Endothelial cell of umbilical vein (primary cell): ENCODE results near the gene SLC7A6. TPM values are rescaled to one million over a fixed set of nuclear protein-coding genes. Genes with fewer than 3 reads are reported as not detected.

Experiments used
- BruUV-seq: library from RNA; stranded (reverse); fragments of 400-500 nt; replicated peaks from 2 replicates; lab custom pipeline; 2021; lab: Mats Ljungman, UMichigan
- CTCF ChIA-PET: fragments of 300-600, 350-600 bp; sonication (Branson Sonifier 250); formaldehyde crosslinking; loops from one replicate; lab custom pipeline; 2021; ENCODE audit warnings: antibody characterized with exemption, inconsistent platforms; lab: Charles Lee
- POLR2A ChIA-PET: fragments of 300-600, 350-600 bp; sonication (Branson Sonifier 250); formaldehyde crosslinking; loops from one replicate; lab custom pipeline; 2021; ENCODE audit warnings: antibody characterized with exemption, inconsistent platforms; lab: Charles Lee
- DNase-seq: peaks from one replicate; pipeline ENCODE4 v3.0.0-alpha.2; 2011; ENCODE audit warnings: low read depth, low spot score
- FAIRE-seq: peaks from 2 replicates; lab custom pipeline; 2011; peaks lifted over from hg19 to GRCh38; lab: Jason Lieb, UNC
- H2AFZ ChIP-seq: 2 replicates; pipeline ENCODE4 v1.6.0; 2012; ENCODE audit warnings: low read depth, low read length, control low read depth, inconsistent platforms
- H3K27ac ChIP-seq: 2 replicates; pipeline ENCODE4 v1.5.1; 2011; ENCODE audit warnings: low read depth, mild to moderate bottlenecking, control low read depth, low read length, moderate library complexity; ENCODE audit not compliant: insufficient read depth
- H3K27me3 ChIP-seq, 2 experiments: 2 replicates each; pipeline versions ENCODE4 v1.6.0 to v1.6.1; 2011; ENCODE audit warnings: low read length in 2 of 2, mixed read lengths in 1 of 2; ENCODE audit not compliant: control insufficient read depth in 2 of 2, insufficient read depth in 2 of 2
- H3K36me3 ChIP-seq, 2 experiments: 2 replicates in 1 of 2; 3 replicates in 1 of 2; pipeline ENCODE4 v1.5.1; 2011; ENCODE audit warnings: low read length in 2 of 2, mild to moderate bottlenecking in 1 of 2, moderate library complexity in 1 of 2; ENCODE audit not compliant: control insufficient read depth in 2 of 2, insufficient read depth in 2 of 2; ENCODE audit errors: extremely low read depth in 1 of 2
- H3K4me1 ChIP-seq: 3 replicates; pipeline ENCODE4 v1.5.1; 2011; ENCODE audit warnings: mild to moderate bottlenecking, low read length; ENCODE audit not compliant: control insufficient read depth, insufficient read depth; ENCODE audit errors: extremely low read depth
- H3K4me2 ChIP-seq: 2 replicates; pipeline ENCODE4 v1.6.1; 2011; ENCODE audit warnings: low read length, control low read depth, mixed read lengths; ENCODE audit not compliant: insufficient read depth
- H3K4me3 ChIP-seq, 3 experiments: fragments of 200-600 bp in 1 of 3; sonication (generic), shearing (Covaris generic) in 1 of 3; replicated peaks in 1 of 3; 2 replicates each; pipeline ENCODE4 v1.5.1; 2011 to 2016; ENCODE audit warnings: control low read depth in 3 of 3, low read length in 3 of 3, mild to moderate bottlenecking in 2 of 3, inconsistent platforms in 1 of 3, low read depth in 1 of 3, moderate library complexity in 1 of 3; ENCODE audit not compliant: insufficient read depth in 1 of 3
- H3K79me2 ChIP-seq: 2 replicates; pipeline ENCODE4 v1.6.0; 2012; ENCODE audit warnings: low read length, inconsistent platforms; ENCODE audit not compliant: control insufficient read depth, insufficient read depth
- H3K9ac ChIP-seq: replicated peaks from 2 replicates; pipeline ENCODE3; 2011; ENCODE audit warnings: low read length, control low read depth; ENCODE audit not compliant: insufficient read depth; ENCODE audit errors: extremely low read depth
- H3K9me1 ChIP-seq: replicated peaks from 3 replicates; pipeline ENCODE4 v1.6.0; 2011; ENCODE audit warnings: mild to moderate bottlenecking, low read length; ENCODE audit not compliant: control insufficient read depth, insufficient read depth; ENCODE audit errors: extremely low read depth
- H3K9me3 ChIP-seq: replicated peaks from 2 replicates; pipeline ENCODE4 v1.5.1; 2012; ENCODE audit warnings: low read length, inconsistent platforms; ENCODE audit not compliant: control insufficient read depth, insufficient read depth
- H4K20me1 ChIP-seq: replicated peaks from 2 replicates; pipeline ENCODE3; 2011; ENCODE audit warnings: mild to moderate bottlenecking, low read length; ENCODE audit not compliant: control insufficient read depth, insufficient read depth; ENCODE audit errors: extremely low read depth
- CTCF ChIP-seq, 2 donors: IDR thresholded peaks; 1 replicate in 1 of 2; 2 replicates in 1 of 2; pipeline ENCODE4 v1.5.1; 2011; ENCODE audit warnings: low read length in 2 of 2, mild to moderate bottlenecking in 2 of 2, moderate library complexity in 2 of 2, control low read depth in 1 of 2, inconsistent platforms in 1 of 2, low read depth in 1 of 2; ENCODE audit not compliant: insufficient read depth in 1 of 2; ENCODE audit errors: extremely low read depth in 1 of 2
- EZH2 ChIP-seq: IDR thresholded peaks from 2 replicates; pipeline ENCODE4 v1.6.1; 2012; ENCODE audit warnings: borderline replicate concordance, low read depth, mild to moderate bottlenecking, moderate library complexity, low read length, inconsistent platforms; ENCODE audit not compliant: severe bottlenecking
- FOS ChIP-seq: IDR thresholded peaks from 2 replicates; pipeline ENCODE4 v1.6.1; 2011; ENCODE audit warnings: mild to moderate bottlenecking, low read length, moderate library complexity, borderline replicate concordance; ENCODE audit not compliant: insufficient read depth
- GATA2 ChIP-seq: IDR thresholded peaks from 2 replicates; pipeline ENCODE4 v1.7.0; 2011; ENCODE audit warnings: low read depth, mild to moderate bottlenecking, moderate library complexity, mixed read lengths, low read length; ENCODE audit not compliant: insufficient read length, insufficient read depth
- JUN ChIP-seq: IDR thresholded peaks from 2 replicates; pipeline ENCODE4 v1.6.1; 2011; ENCODE audit warnings: borderline replicate concordance, low read depth; ENCODE audit not compliant: insufficient read length, insufficient read depth
- MAX ChIP-seq: IDR thresholded peaks from 2 replicates; pipeline ENCODE4 v1.6.1; 2011; ENCODE audit not compliant: insufficient read depth, insufficient read length
- MYC ChIP-seq: IDR thresholded peaks from one replicate; pipeline ENCODE4 v1.6.1; 2011; ENCODE audit warnings: mild to moderate bottlenecking, low read depth, low read length
- POLR2A ChIP-seq: IDR thresholded peaks from 2 replicates; pipeline ENCODE4 v1.6.1; 2012; ENCODE audit warnings: low read depth, mild to moderate bottlenecking, control low read depth, low read length
- POLR2AphosphoS5 ChIP-seq: IDR thresholded peaks from 2 replicates; pipeline ENCODE4 v1.6.1; 2012; ENCODE audit warnings: low read depth, mild to moderate bottlenecking, control low read depth, low read length, moderate library complexity; ENCODE audit not compliant: insufficient read depth
- dilution Hi-C: fragments of 300-500 bp; cut with MboI; formaldehyde crosslinking; loops from one replicate; pipeline ENCODE4 v1.15.0; 2019; ENCODE audit warnings: low sequenced_read_pairs; ENCODE audit not compliant: extremely low pct_ligation_motif_present
- intact Hi-C: fragments of 100-400 bp; cut with micrococcal nuclease; formaldehyde crosslinking; loops from one replicate; pipeline ENCODE4 v1.10.0; 2022
- polyA plus RNA-seq, 4 experiments: library from polyadenylated mRNA; depleted of rRNA in 3 of 4; stranded (reverse) in 3 of 4; unstranded in 1 of 4; fragments of >200 nt; gene quantifications; 2 replicates each; pipeline versions ENCODE4 v1.2.1 to v1.2.3, GENCODE V29; 2011 to 2012; ENCODE audit warnings: missing spikeins in 1 of 4
- total RNA-seq: library from RNA; stranded (reverse); gene quantifications from 2 replicates; pipeline ENCODE4 v1.2.3, GENCODE V29; 2021

Gene SLC7A6
- total and polyA plus RNA-seq, 2 donors (not counting 3 experiments of a cell fraction or from before 2014, with no cell fraction given), result 68.0 to 86.5 TPM

- BruUV-seq, result no TSS peak
- intact Hi-C loops, result no loop called here
- no peak for TF ChIP-seq MYC
- TF ChIP-seq POLR2AphosphoS5, result no peak
- TF ChIP-seq EZH2, result no peak
- no peak for TF ChIP-seq MAX
- TF ChIP-seq CTCF (IDR thresholded peaks at IDR 0.05; ENCODE audit: extremely low read depth in 1 of 2, insufficient read depth in 1 of 2, low read depth in 1 of 2, low read length in 2 of 2), result no peak
- dilution Hi-C loops, result no loop called here
- no peak overlapping the region for H3K4me3 ChIP-seq
- H4K20me1 ChIP-seq, result no peaks in the 10 kb centered on the region
- H3K4me2 ChIP-seq, result no peak overlapping the region
- DNase-seq (no peak), FAIRE-seq (no peak)
- H3K9me3 ChIP-seq, result no peaks in the 10 kb centered on the region
- ChIA-PET CTCF (no interaction called here), POLR2A (no interaction called here)
- no peaks in the 10 kb centered on the region for H3K27me3 ChIP-seq
- H3K4me1 ChIP-seq, result no peaks in the 10 kb centered on the region
- H3K79me2 ChIP-seq, result no peaks in the 10 kb centered on the region
- no peak overlapping the region for H3K27ac ChIP-seq
- H3K36me3 ChIP-seq, result peaks cover 3 to 43% of the 10 kb centered on the region in 2 experiments
- H3K9me1 ChIP-seq, result no peaks in the 10 kb centered on the region
- no peak overlapping the region for H3K9ac ChIP-seq
- no peak overlapping the region for H2AFZ ChIP-seq
Measured at GRCh38 chr16:68346892-68347480, 82.7 kb downstream of the SLC7A6 start.

- H4K20me1 ChIP-seq, result no peaks in the 10 kb centered on the region
- no peak overlapping the region for H3K27ac ChIP-seq
- H3K9me1 ChIP-seq, result no peaks in the 10 kb centered on the region
- no peaks in the 10 kb centered on the region for H3K27me3 ChIP-seq
- no peaks in the 10 kb centered on the region for H3K9me3 ChIP-seq
- dilution Hi-C loops (no loop called here), intact Hi-C loops (no loop called here)
- ChIA-PET CTCF (no interaction called here), POLR2A (no interaction called here)
- FAIRE-seq (no peak), DNase-seq (no peak)
- no peak overlapping the region for H3K4me3 ChIP-seq
- H3K4me2 ChIP-seq, result no peak overlapping the region
- no TSS peak for BruUV-seq
- H3K36me3 ChIP-seq, result peaks cover 3 to 42% of the 10 kb centered on the region in 2 experiments
- TF ChIP-seq POLR2AphosphoS5 (no peak), MYC (no peak), EZH2 (no peak), GATA2 (no peak), CTCF (IDR thresholded peaks at IDR 0.05; ENCODE audit: extremely low read depth in 1 of 2, insufficient read depth in 1 of 2, low read depth in 1 of 2, low read length in 2 of 2) (no peak), JUN (no peak), POLR2A (no peak), MAX (no peak), FOS (no peak)
- no peak overlapping the region for H2AFZ ChIP-seq
- no peaks in the 10 kb centered on the region for H3K79me2 ChIP-seq
- H3K4me1 ChIP-seq, result no peaks in the 10 kb centered on the region
- no peak overlapping the region for H3K9ac ChIP-seq
Measured at GRCh38 chr16:68347605-68348004, 83.3 kb downstream of the SLC7A6 start.
